Prostate gland (tissue), 2 donors: ENCODE results near the gene FGF6.

ENCODE experiments used
- POLR2A ChIP-seq: fragments of 450-650 bp; IDR thresholded peaks from one replicate; pipeline ENCODE4 v1.6.1; 2016; ENCODE audit warnings: antibody characterized with exemption, mild to moderate bottlenecking
- POLR2AphosphoS5 ChIP-seq: sonication (generic); formaldehyde crosslinking; IDR thresholded peaks from one replicate; pipeline ENCODE4 v1.6.1; 2017; ENCODE audit warnings: antibody characterized with exemption
- TF ChIP-seq, protein P1 (sequence below), 4 experiments: fragments of 200-600 bp in 2 of 4; fragments of 450-650 bp in 2 of 4; sonication (generic) in 2 of 4; IDR thresholded peaks; 1 replicate in 3 of 4; 2 replicates in 1 of 4; pipeline ENCODE4 v1.5.1; 2016 to 2019; ENCODE audit warnings: antibody characterized with exemption in 4 of 4, mild to moderate bottlenecking in 2 of 4, moderate library complexity in 2 of 4

DNA sequence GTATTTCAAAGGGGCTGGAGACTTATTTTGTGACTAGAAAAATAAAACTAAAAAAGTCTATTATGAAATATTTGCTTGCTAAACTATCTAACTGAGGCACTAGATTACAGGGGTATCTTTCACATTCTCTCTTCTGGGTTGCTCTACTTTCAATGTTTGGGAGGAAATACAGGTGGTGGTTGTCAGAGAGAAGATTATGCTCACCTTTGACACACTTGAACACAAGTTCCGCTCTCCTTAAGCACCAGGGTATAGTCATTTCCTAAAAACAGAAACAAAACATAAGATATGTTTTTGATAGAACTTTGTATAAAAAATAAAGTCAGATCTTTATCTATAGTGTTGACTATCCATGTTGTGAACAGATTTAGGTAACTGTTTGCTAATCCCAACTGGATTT, 45.4 kb upstream of the FGF6 start:
- TF ChIP-seq, protein P1, sequence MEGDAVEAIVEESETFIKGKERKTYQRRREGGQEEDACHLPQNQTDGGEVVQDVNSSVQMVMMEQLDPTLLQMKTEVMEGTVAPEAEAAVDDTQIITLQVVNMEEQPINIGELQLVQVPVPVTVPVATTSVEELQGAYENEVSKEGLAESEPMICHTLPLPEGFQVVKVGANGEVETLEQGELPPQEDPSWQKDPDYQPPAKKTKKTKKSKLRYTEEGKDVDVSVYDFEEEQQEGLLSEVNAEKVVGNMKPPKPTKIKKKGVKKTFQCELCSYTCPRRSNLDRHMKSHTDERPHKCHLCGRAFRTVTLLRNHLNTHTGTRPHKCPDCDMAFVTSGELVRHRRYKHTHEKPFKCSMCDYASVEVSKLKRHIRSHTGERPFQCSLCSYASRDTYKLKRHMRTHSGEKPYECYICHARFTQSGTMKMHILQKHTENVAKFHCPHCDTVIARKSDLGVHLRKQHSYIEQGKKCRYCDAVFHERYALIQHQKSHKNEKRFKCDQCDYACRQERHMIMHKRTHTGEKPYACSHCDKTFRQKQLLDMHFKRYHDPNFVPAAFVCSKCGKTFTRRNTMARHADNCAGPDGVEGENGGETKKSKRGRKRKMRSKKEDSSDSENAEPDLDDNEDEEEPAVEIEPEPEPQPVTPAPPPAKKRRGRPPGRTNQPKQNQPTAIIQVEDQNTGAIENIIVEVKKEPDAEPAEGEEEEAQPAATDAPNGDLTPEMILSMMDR (IDR thresholded peaks at IDR 0.05): no peak
- no peak for TF ChIP-seq POLR2AphosphoS5
- TF ChIP-seq POLR2A: no peak
